HepG2 (cell line): ENCODE data around the gene EPB41L4A. TPM values are rescaled to one million over a fixed set of nuclear protein-coding genes. Genes with fewer than 3 reads are reported as not detected.

Source experiments
- ATAC-seq: fragments of 200-7000 bp; cut with Tn5 transposase; 3 replicates; pipeline ENCODE4 v1.9.1; 2020; ENCODE audit warnings: mild to moderate bottlenecking, moderate library complexity
- BruUV-seq: library from RNA; stranded (reverse); fragments of 400-500 nt; replicated peaks from 2 replicates; lab custom pipeline; 2021; lab: Mats Ljungman, UMichigan
- CTCF ChIA-PET: fragments of 300-600 bp; formaldehyde crosslinking; extraction: SDS; loops from one replicate; lab custom pipeline; 2021; ENCODE audit warnings: low total read pairs, inconsistent platforms, low intra/inter-chr PET ratio; lab: Yijun Ruan, JAX
- POLR2A ChIA-PET: fragments of 350-600 bp; sonication (Branson Sonifier 250); formaldehyde crosslinking; loops from one replicate; lab custom pipeline; 2020; ENCODE audit warnings: antibody characterized with exemption, inconsistent platforms; lab: Yijun Ruan, JAX
- DNase-seq: peaks from one replicate; pipeline ENCODE4 v3.0.0-alpha.2; 2015; ENCODE audit warnings: low spot score
- FAIRE-seq: peaks from 3 replicates; lab custom pipeline; 2011; peaks lifted over from hg19 to GRCh38; lab: Jason Lieb, UNC
- H2AFZ ChIP-seq: one replicate; pipeline ENCODE4 v1.6.1; 2011; ENCODE audit warnings: low read length, inconsistent platforms
- H3K27ac ChIP-seq: fragments of 300-600 bp; 3 replicates; pipeline ENCODE4 v1.8.0; 2011; ENCODE audit warnings: mixed run types, mild to moderate bottlenecking, mixed read lengths, low read length, inconsistent platforms; ENCODE audit not compliant: insufficient read depth; ENCODE audit errors: extremely low read length
- H3K27me3 ChIP-seq, 2 experiments: fragments of 200-600 bp in 1 of 2; 2 replicates in 1 of 2; 3 replicates in 1 of 2; pipeline versions ENCODE4 v1.6.0 to v1.8.0; 2011; ENCODE audit warnings: low read length in 2 of 2, mild to moderate bottlenecking in 2 of 2, moderate library complexity in 2 of 2, inconsistent platforms in 1 of 2; ENCODE audit not compliant: insufficient read depth in 2 of 2, control insufficient read depth in 1 of 2
- H3K36me3 ChIP-seq, 2 experiments: fragments of 200-600 bp in 1 of 2; replicated peaks in 1 of 2; 2 replicates in 1 of 2; 3 replicates in 1 of 2; pipeline versions ENCODE4 v1.5.1 to v1.8.0; 2011; ENCODE audit warnings: low read length in 2 of 2, inconsistent platforms in 1 of 2; ENCODE audit not compliant: insufficient read depth in 2 of 2, control insufficient read depth in 1 of 2
- H3K4me1 ChIP-seq: 2 replicates; pipeline ENCODE4 v1.5.1; 2012; ENCODE audit warnings: low read length, inconsistent platforms; ENCODE audit not compliant: insufficient read depth
- H3K4me2 ChIP-seq: 2 replicates; pipeline ENCODE4 v1.6.0; 2011; ENCODE audit warnings: low read depth, low read length, inconsistent platforms
- H3K4me3 ChIP-seq, 3 experiments: fragments of 200-600 bp in 1 of 3; sonication (generic), shearing (Covaris generic) in 1 of 3; replicated peaks in 1 of 3; 2 replicates each; pipeline ENCODE4 v1.5.1; 2011 to 2016; ENCODE audit warnings: low read length in 3 of 3, inconsistent platforms in 2 of 3, low read depth in 2 of 3, mild to moderate bottlenecking in 2 of 3, control low read depth in 1 of 3, mixed read lengths in 1 of 3; ENCODE audit not compliant: insufficient read depth in 1 of 3
- H3K79me2 ChIP-seq: one replicate; pipeline ENCODE4 v1.6.1; 2011; ENCODE audit warnings: low read length, inconsistent platforms; ENCODE audit not compliant: insufficient read depth
- H3K9ac ChIP-seq: 2 replicates; pipeline ENCODE4 v1.6.0; 2011; ENCODE audit warnings: mild to moderate bottlenecking, low read depth, low read length, inconsistent platforms; ENCODE audit not compliant: insufficient read depth
- H3K9me3 ChIP-seq: 2 replicates; pipeline ENCODE4 v1.5.1; 2012; ENCODE audit warnings: mild to moderate bottlenecking, low read length
- H4K20me1 ChIP-seq: 2 replicates; pipeline ENCODE4 v1.6.0; 2011; ENCODE audit warnings: inconsistent platforms, mild to moderate bottlenecking, low read length, moderate library complexity; ENCODE audit not compliant: insufficient read depth
- AGO2 ChIP-seq: fragments of 200-400 bp; formaldehyde crosslinking; optimal IDR thresholded peaks from 2 replicates; pipeline ENCODE3; 2017; ENCODE audit warnings: mild to moderate bottlenecking, low read depth, low read length, moderate library complexity
- CHCHD3 ChIP-seq: sonication (generic); formaldehyde crosslinking; IDR thresholded peaks from 2 replicates; pipeline ENCODE4 v1.8.0; 2022; ENCODE audit warnings: mild to moderate bottlenecking, missing genetic modification reagents, moderate library complexity
- HMGA1 ChIP-seq: sonication (generic); formaldehyde crosslinking; conservative IDR thresholded peaks from 2 replicates; pipeline ENCODE4 v1.4.0; 2020; ENCODE audit warnings: missing genetic modification reagents
- HOXA7 ChIP-seq: sonication (generic); formaldehyde crosslinking; IDR thresholded peaks from 2 replicates; pipeline ENCODE4 v1.8.1; 2022; ENCODE audit warnings: mild to moderate bottlenecking, missing genetic modification reagents, moderate library complexity
- MBNL3 ChIP-seq: fragments of 250-450 bp; sonication (Bioruptor Pico); conservative IDR thresholded peaks from 2 replicates; pipeline ENCODE4 v1.8.0; 2022; ENCODE audit warnings: mild to moderate bottlenecking, inconsistent platforms
- PATZ1 ChIP-seq: sonication (generic); formaldehyde crosslinking; IDR thresholded peaks from 2 replicates; pipeline ENCODE4 v1.4.0; 2020; ENCODE audit warnings: missing genetic modification reagents
- SNRNP70 ChIP-seq: fragments of 200-400 bp; formaldehyde crosslinking; IDR thresholded peaks from 2 replicates; pipeline ENCODE4 v1.6.1; 2017; ENCODE audit warnings: mild to moderate bottlenecking, low read depth, low read length, moderate library complexity
- ZNF468 ChIP-seq: sonication (generic); formaldehyde crosslinking; IDR thresholded peaks from 2 replicates; pipeline ENCODE4 v1.8.0; 2022; ENCODE audit warnings: mild to moderate bottlenecking, moderate library complexity, missing genetic modification reagents
- WGBS: methylation state at CpG from one replicate; pipeline ENCODE4 v1.1.6; 2017; ENCODE audit warnings: low lambda C conversion rate; 5-methylcytosine and 5-hydroxymethylcytosine counted together
- in situ Hi-C: cut with HindIII; loops from 2 replicates; pipeline ENCODE4 v1.10.0; 2017; ENCODE audit warnings: low pct_unique_long_range_greater_than_20kb; ENCODE audit not compliant: extremely low pct_ligation_motif_present
- intact Hi-C: fragments of 100-400 bp; cut with micrococcal nuclease; formaldehyde crosslinking; loops from one replicate; pipeline ENCODE4 v1.10.0; 2022; ENCODE audit not compliant: unreplicated experiment
- polyA plus RNA-seq, 8 experiments: library from polyadenylated mRNA; depleted of rRNA in 3 of 8; stranded (reverse) in 7 of 8; unstranded in 1 of 8; fragments of >200 nt; fragmentation: Illumina TruSeq in 4 of 8; extraction: Trizol in 4 of 8; gene quantifications; 2 replicates each; pipeline versions ENCODE4 v1.2.1 to v1.2.3, GENCODE V29; 2011 to 2016; ENCODE audit warnings: low read depth in 4 of 8, missing spikeins in 1 of 8, mixed read lengths in 1 of 8; ENCODE audit not compliant: insufficient read depth in 1 of 8
- total RNA-seq, 5 experiments: library from RNA; depleted of rRNA; stranded (reverse); fragments of >200 nt; fragmentation: Illumina TruSeq; extraction: Trizol; gene quantifications; 2 replicates each; pipeline ENCODE4 v1.2.3, GENCODE V29; 2016; ENCODE audit warnings: low read depth in 1 of 5
- TF ChIP-seq, protein P1 (sequence below): sonication (generic); formaldehyde crosslinking; IDR thresholded peaks from 2 replicates; pipeline ENCODE4 v1.4.0; 2020; ENCODE audit warnings: missing genetic modification reagents

Gene EPB41L4A
- total and polyA plus RNA-seq, 2 of the 13 experiments (the other 11 are each of a cell fraction or from before 2014, with no cell fraction given): 0.07 TPM; not detected in 1

DNA sequence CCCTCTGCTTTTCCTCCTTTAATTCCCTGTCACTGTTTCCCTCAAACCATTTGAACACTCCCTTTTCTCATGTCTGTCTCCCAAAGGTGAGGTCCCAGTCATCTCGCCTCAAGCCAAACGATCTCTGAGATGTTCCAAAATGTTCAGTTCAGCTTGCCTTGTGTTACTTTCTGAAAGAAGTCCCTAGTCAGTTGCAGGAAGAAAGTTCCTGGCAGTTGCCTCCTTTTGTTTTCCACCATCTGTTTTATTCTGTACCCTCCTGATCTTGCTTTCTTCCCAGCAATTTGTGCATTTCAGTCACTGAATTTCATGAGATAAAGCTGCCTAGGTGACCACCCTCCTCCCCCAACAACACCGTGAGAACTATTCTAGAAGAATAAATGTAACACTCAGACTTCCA lies 277.5 kb downstream of the EPB41L4A start:
- no peaks in the 10 kb centered on the region for H3K36me3 ChIP-seq
- in situ Hi-C loops: loop anchor here (5.0 to 10.0 kb wide), 3 partner anchors 454 to 987 kb away; no protein-coding TSS in a partner anchor
- BruUV-seq: no TSS peak
- H3K27ac ChIP-seq: no peak overlapping the region
- FAIRE-seq (no peak), DNase-seq (no peak), ATAC-seq (no peak)
- no peak overlapping the region for H2AFZ ChIP-seq
- 12% methylated on average over 3 of the region's 3 CpGs for WGBS
- no peaks in the 10 kb centered on the region for H4K20me1 ChIP-seq
- no peaks in the 10 kb centered on the region for H3K4me1 ChIP-seq
- ChIA-PET POLR2A (no interaction called here), CTCF (no interaction called here)
- H3K9me3 ChIP-seq: no peaks in the 10 kb centered on the region
- no peaks in the 10 kb centered on the region for H3K79me2 ChIP-seq
- intact Hi-C loops: no loop called here
- H3K4me2 ChIP-seq: no peak overlapping the region
- no peak overlapping the region for H3K4me3 ChIP-seq
- H3K9ac ChIP-seq: no peak overlapping the region
- H3K27me3 ChIP-seq: no peaks in the 10 kb centered on the region
- no peak for TF ChIP-seq ZNF468
- TF ChIP-seq HOXA7 (CRISPR knock-in tag): no peak
- TF ChIP-seq MBNL3 (CRISPR knock-in tag): no peak

GRCh38 chr5:112138526-112138925 lies 280.6 kb downstream of the EPB41L4A start:
- ChIA-PET CTCF (no interaction called here), POLR2A (no interaction called here)
- H3K27me3 ChIP-seq: no peaks in the 10 kb centered on the region
- no peaks in the 10 kb centered on the region for H3K79me2 ChIP-seq
- FAIRE-seq (no peak), DNase-seq (no peak), ATAC-seq (no peak)
- WGBS: 0% methylated on average over 2 of the region's 2 CpGs
- H3K9ac ChIP-seq: no peak overlapping the region
- no peaks in the 10 kb centered on the region for H3K9me3 ChIP-seq
- no peaks in the 10 kb centered on the region for H3K36me3 ChIP-seq
- intact Hi-C loops (no loop called here), in situ Hi-C loops (no loop called here)
- no peak overlapping the region for H2AFZ ChIP-seq
- no peaks in the 10 kb centered on the region for H3K4me1 ChIP-seq
- no peak overlapping the region for H3K27ac ChIP-seq
- H3K4me2 ChIP-seq: no peak overlapping the region
- no peak overlapping the region for H3K4me3 ChIP-seq
- TF ChIP-seq SNRNP70 (no peak), CHCHD3 (CRISPR knock-in tag) (no peak), HMGA1 (CRISPR knock-in tag) (no peak), PATZ1 (CRISPR knock-in tag) (no peak), AGO2 (no peak)
- TF ChIP-seq, protein P1, sequence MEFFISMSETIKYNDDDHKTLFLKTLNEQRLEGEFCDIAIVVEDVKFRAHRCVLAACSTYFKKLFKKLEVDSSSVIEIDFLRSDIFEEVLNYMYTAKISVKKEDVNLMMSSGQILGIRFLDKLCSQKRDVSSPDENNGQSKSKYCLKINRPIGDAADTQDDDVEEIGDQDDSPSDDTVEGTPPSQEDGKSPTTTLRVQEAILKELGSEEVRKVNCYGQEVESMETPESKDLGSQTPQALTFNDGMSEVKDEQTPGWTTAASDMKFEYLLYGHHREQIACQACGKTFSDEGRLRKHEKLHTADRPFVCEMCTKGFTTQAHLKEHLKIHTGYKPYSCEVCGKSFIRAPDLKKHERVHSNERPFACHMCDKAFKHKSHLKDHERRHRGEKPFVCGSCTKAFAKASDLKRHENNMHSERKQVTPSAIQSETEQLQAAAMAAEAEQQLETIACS (CRISPR knock-in tag): no peak
- BruUV-seq: no TSS peak
- H4K20me1 ChIP-seq: no peaks in the 10 kb centered on the region
